MV-4-11 (cell line): ENCODE results near the gene CPB2.
A peak's percentile ranks its signal among the peaks of the same experiment; 100 is the strongest.

Source experiments
- DNase-seq: peaks from one replicate; lab custom pipeline; 2025; lab: John Stamatoyannopoulos, UW

The CPB2 gene

GRCh38 chr13:46104868-46105267 is at the start of gene CPB2:
TSS of gene CPB2 (minus strand) at chr13:46105033. CDS start at chr13:46105009, 24 bp downstream.
- peak; percentile 18 for DNase-seq

- no peak for DNase-seq
Measured at GRCh38 chr13:46154136-46154801, 49.4 kb upstream of the CPB2 start.

GRCh38 chr13:46152627-46153328 is 47.9 kb upstream of the CPB2 start:
- DNase-seq: no peak

- DNase-seq: no peak
Measured at GRCh38 chr13:46150134-46150693, 45.4 kb upstream of the CPB2 start.

GRCh38 chr13:46149272-46150133 is 44.7 kb upstream of the CPB2 start:
- no peak for DNase-seq

GRCh38 chr13:46146898-46147297 is 42.1 kb upstream of the CPB2 start:
- DNase-seq: no peak

- DNase-seq: no peak
Measured at GRCh38 chr13:46145950-46146349, 41.1 kb upstream of the CPB2 start.

GRCh38 chr13:46145135-46145534 is 40.3 kb upstream of the CPB2 start:
- DNase-seq: no peak

- DNase-seq: no peak
Measured at GRCh38 chr13:46143184-46143701, 38.4 kb upstream of the CPB2 start.

- DNase-seq: no peak
Measured at GRCh38 chr13:46142776-46143175, 37.9 kb upstream of the CPB2 start.

GRCh38 chr13:46140044-46140443 is 35.2 kb upstream of the CPB2 start:
- DNase-seq: no peak

- DNase-seq: peak; percentile 23
Measured at GRCh38 chr13:46137627-46138317, 32.9 kb upstream of the CPB2 start.

GRCh38 chr13:46136688-46137087 is 31.9 kb upstream of the CPB2 start:
- no peak for DNase-seq

GRCh38 chr13:46134961-46135522 is 30.2 kb upstream of the CPB2 start:
- no peak for DNase-seq

- no peak for DNase-seq
Measured at GRCh38 chr13:46134494-46134893, 29.7 kb upstream of the CPB2 start.

GRCh38 chr13:46132109-46132508 is 27.3 kb upstream of the CPB2 start:
- no peak for DNase-seq

- DNase-seq: no peak
Measured at GRCh38 chr13:46131705-46132104, 26.9 kb upstream of the CPB2 start.

- no peak for DNase-seq
Measured at GRCh38 chr13:46129955-46130618, 25.3 kb upstream of the CPB2 start.

- no peak for DNase-seq
Measured at GRCh38 chr13:46129124-46129523, 24.3 kb upstream of the CPB2 start.

- no peak for DNase-seq
Measured at GRCh38 chr13:46127358-46128023, 22.7 kb upstream of the CPB2 start.
